Type B pancreatic cell (in vitro differentiated cells): ENCODE data around the gene DOP1A. TPM values are rescaled to one million over a fixed set of nuclear protein-coding genes. Genes with fewer than 3 reads are reported as not detected.
A peak's percentile ranks its signal among the peaks of the same experiment; 100 is the strongest.
"Not testable (repeated sequence)": the region's sequence is repeated elsewhere in the genome, so short reads cannot be mapped to it uniquely, and the experiment has no call there.

Experiments
- DNase-seq: peaks from one replicate; pipeline ENCODE4 v3.0.0; 2021; ENCODE audit warnings: mixed read lengths; ENCODE audit not compliant: unreplicated experiment; ENCODE audit errors: extremely low spot score
- H3K27ac Mint-ChIP-seq: 2 replicates; pipeline ENCODE4 v1.8.0; 2021; ENCODE audit warnings: mild to moderate bottlenecking, mixed read lengths
- H3K27me3 Mint-ChIP-seq: 2 replicates; pipeline ENCODE4 v1.8.0; 2021; ENCODE audit warnings: mixed read lengths
- H3K36me3 Mint-ChIP-seq: 2 replicates; pipeline ENCODE4 v1.8.0; 2021; ENCODE audit warnings: mixed read lengths
- H3K4me1 Mint-ChIP-seq: one replicate; pipeline ENCODE4 v1.8.0; 2021; ENCODE audit warnings: mixed read lengths; ENCODE audit not compliant: unreplicated experiment
- H3K4me3 Mint-ChIP-seq: 2 replicates; pipeline ENCODE4 v1.8.0; 2021; ENCODE audit warnings: mild to moderate bottlenecking, mixed read lengths
- H3K9me3 Mint-ChIP-seq: 2 replicates; pipeline ENCODE4 v1.8.0; 2021; ENCODE audit warnings: mixed read lengths
- CTCF ChIP-seq: fragments of 200-600 bp; sonication (generic); conservative IDR thresholded peaks from 2 replicates; pipeline ENCODE4 v1.5.0; 2021; ENCODE audit warnings: antibody characterized with exemption, mild to moderate bottlenecking
- total RNA-seq: library from RNA; stranded (reverse); gene quantifications from 2 replicates; pipeline ENCODE4 v1.2.1, GENCODE V29; 2021; ENCODE audit warnings: low replicate concordance

DOP1A gene
- total RNA-seq, 1 donor from 2014 or later, result 30.1 TPM

- no peaks in the 10 kb centered on the region for H3K9me3 Mint-ChIP-seq
- no peak for TF ChIP-seq CTCF
- H3K27me3 Mint-ChIP-seq, result no peaks in the 10 kb centered on the region
- peaks cover 13% of the 10 kb centered on the region for H3K4me1 Mint-ChIP-seq
- no peak for DNase-seq
- H3K36me3 Mint-ChIP-seq, result peaks cover 32% of the 10 kb centered on the region
- H3K4me3 Mint-ChIP-seq, result no peak overlapping the region
- H3K27ac Mint-ChIP-seq, result no peak overlapping the region
Measured at GRCh38 chr6:83188501-83188900, 121.0 kb downstream of the DOP1A start.

GRCh38 chr6:83190626-83191025 lies 123.2 kb downstream of the DOP1A start:
- no peak for TF ChIP-seq CTCF
- peaks cover 16% of the 10 kb centered on the region for H3K36me3 Mint-ChIP-seq
- H3K4me3 Mint-ChIP-seq, result peak overlapping the region; percentile 76
- peaks cover 26% of the 10 kb centered on the region for H3K4me1 Mint-ChIP-seq
- H3K9me3 Mint-ChIP-seq, result no peaks in the 10 kb centered on the region
- H3K27ac Mint-ChIP-seq, result peak overlapping the region; percentile 26
- no peak for DNase-seq
- no peaks in the 10 kb centered on the region for H3K27me3 Mint-ChIP-seq

GRCh38 chr6:83191974-83192373 lies 124.5 kb downstream of the DOP1A start:
- peaks cover 13% of the 10 kb centered on the region for H3K36me3 Mint-ChIP-seq
- not testable (repeated sequence) for DNase-seq, H3K9me3 Mint-ChIP-seq, H3K27me3 Mint-ChIP-seq
- H3K27ac Mint-ChIP-seq, result peak overlapping the region; percentile 97
- peak overlapping the region; percentile 99 for H3K4me3 Mint-ChIP-seq
- peaks cover 26% of the 10 kb centered on the region for H3K4me1 Mint-ChIP-seq

GRCh38 chr6:83192456-83192855 lies 125.0 kb downstream of the DOP1A start:
- H3K4me1 Mint-ChIP-seq, result peaks cover 26% of the 10 kb centered on the region
- H3K27me3 Mint-ChIP-seq, result no peaks in the 10 kb centered on the region
- peaks cover 13% of the 10 kb centered on the region for H3K36me3 Mint-ChIP-seq
- no peaks in the 10 kb centered on the region for H3K9me3 Mint-ChIP-seq
- DNase-seq, result no peak
- TF ChIP-seq CTCF, result no peak
- H3K4me3 Mint-ChIP-seq, result peak overlapping the region; percentile 99
- H3K27ac Mint-ChIP-seq, result peak overlapping the region; percentile 97

GRCh38 chr6:83192871-83193746 lies 125.6 kb downstream of the DOP1A start, which contains the start of the genes PGM3 and RWDD2A:
Gene PGM3, minus strand, starts transcription at chr6:83193265. Its CDS starts 2,253 bp downstream, at chr6:83191012.
Gene RWDD2A, plus strand, starts transcription at chr6:83193357. Its CDS starts 1,095 bp downstream, at chr6:83194452.
- Mint-ChIP-seq H3K9me3 (no peaks in the 10 kb centered on the region), H3K4me3 (peak within 1 kb of the TSS; percentile 99), H3K4me1 (peaks cover 26% of the 10 kb centered on the region), H3K36me3 (peaks cover 13% of the 10 kb centered on the region), H3K27ac (peak within 1 kb of the TSS; percentile 97), H3K27me3 (no peaks in the 10 kb centered on the region)
- TF ChIP-seq CTCF, result no peak
- DNase-seq, result peak; percentile 88
